GM23338 (cell line): Measurements from ENCODE around the gene CCDC146.

ENCODE experiments used
- CTCF ChIP-seq, 2 experiments: fragments of 200-600 bp in 1 of 2; sonication (generic) in 1 of 2; conservative IDR thresholded peaks; 2 replicates each; pipeline versions ENCODE4 v1.5.1 to v1.6.1; 2016 to 2017; ENCODE audit warnings: antibody characterized with exemption in 2 of 2, low read depth in 2 of 2, mild to moderate bottlenecking in 2 of 2, moderate library complexity in 1 of 2
- REST ChIP-seq: IDR thresholded peaks from one replicate; pipeline ENCODE4 v1.6.1; 2018; ENCODE audit warnings: antibody characterized with exemption; ENCODE audit not compliant: unreplicated experiment

- TF ChIP-seq REST (no peak), CTCF (conservative IDR thresholded peaks at IDR 0.05; ENCODE audit: low read depth in 2 of 2) (no peak)
Measured at GRCh38 chr7:77295549-77295948, 173.1 kb downstream of the CCDC146 start.
